Spleen (tissue), 11 donors: Measurements from ENCODE around the gene DDX56. TPM values are rescaled to one million over a fixed set of nuclear protein-coding genes. Genes with fewer than 3 reads are reported as not detected.

Experiments used
- DNase-seq: peaks from one replicate; pipeline ENCODE4 v3.0.0-alpha.2; 2020
- H3K27ac ChIP-seq, 8 donors: fragments of 200-600 bp; sonication (generic) in 7 of 8; 1 replicate in 4 of 8; 2 replicates in 4 of 8; pipeline versions ENCODE4 v1.5.0 to v1.8.0; 2016 to 2021; ENCODE audit warnings: inconsistent platforms in 4 of 8, mild to moderate bottlenecking in 4 of 8, moderate library complexity in 1 of 8
- H3K27me3 ChIP-seq, 7 donors: fragments of 200-600 bp; sonication (generic) in 6 of 7; replicated peaks in 1 of 7; 1 replicate in 4 of 7; 2 replicates in 3 of 7; pipeline versions ENCODE4 v1.5.0 to v1.8.0; 2016 to 2021; ENCODE audit warnings: inconsistent platforms in 3 of 7, mild to moderate bottlenecking in 1 of 7
- H3K36me3 ChIP-seq, 6 donors: fragments of 200-600 bp; sonication (generic) in 5 of 6; 1 replicate in 4 of 6; 2 replicates in 2 of 6; pipeline versions ENCODE4 v1.5.0 to v1.8.0; 2016 to 2021; ENCODE audit warnings: inconsistent platforms in 2 of 6
- H3K4me1 ChIP-seq, 6 donors: fragments of 200-600 bp; sonication (generic) in 5 of 6; 1 replicate in 3 of 6; 2 replicates in 3 of 6; pipeline versions ENCODE4 v1.5.0 to v1.8.0; 2016 to 2021; ENCODE audit warnings: inconsistent platforms in 3 of 6
- H3K4me3 ChIP-seq, 8 donors: fragments of 200-600 bp; sonication (generic) in 7 of 8; 1 replicate in 4 of 8; 2 replicates in 4 of 8; pipeline versions ENCODE4 v1.5.0 to v1.8.0; 2016 to 2021; ENCODE audit warnings: inconsistent platforms in 4 of 8, mild to moderate bottlenecking in 4 of 8, moderate library complexity in 2 of 8
- H3K9me3 ChIP-seq, 8 donors: fragments of 200-600 bp; sonication (generic) in 7 of 8; 1 replicate in 4 of 8; 2 replicates in 4 of 8; pipeline versions ENCODE4 v1.5.0 to v1.8.0; 2016 to 2021; ENCODE audit warnings: inconsistent platforms in 4 of 8
- CTCF ChIP-seq, 11 experiments: fragments of 200-600 bp in 7 of 11; fragments of 450-650 bp in 4 of 11; sonication (generic) in 4 of 11; IDR thresholded peaks in 8 of 11; conservative IDR thresholded peaks in 3 of 11; 1 replicate in 7 of 11; 2 replicates in 4 of 11; pipeline versions ENCODE4 v1.4.0 to v1.8.0; 2016 to 2021; ENCODE audit warnings: antibody characterized with exemption in 11 of 11, inconsistent platforms in 4 of 11, mild to moderate bottlenecking in 1 of 11
- POLR2A ChIP-seq, 3 donors: fragments of 450-650 bp; IDR thresholded peaks; one replicate each; pipeline ENCODE4 v1.5.1; 2017; ENCODE audit warnings: antibody characterized with exemption in 3 of 3, mild to moderate bottlenecking in 1 of 3
- POLR2AphosphoS5 ChIP-seq, 3 donors: sonication (generic); formaldehyde crosslinking; IDR thresholded peaks; one replicate each; pipeline ENCODE4 v1.5.1; 2017; ENCODE audit warnings: antibody characterized with exemption in 3 of 3
- WGBS, 5 donors: extraction: QIAGEN DNeasy Blood & Tissue Kit in 3 of 5; methylation state at CpG; one replicate each; pipeline versions ENCODE4 v1.1.5 to v1.1.7; 2013 to 2018; 5-methylcytosine and 5-hydroxymethylcytosine counted together
- intact Hi-C: fragments of 100-400 bp; cut with DNase I; formaldehyde crosslinking; loops from one replicate; pipeline ENCODE4 v1.15.0; 2023; ENCODE audit warnings: low total_unique reads
- polyA plus RNA-seq, 3 donors: library from polyadenylated mRNA; stranded (reverse); fragments of 200-250 nt; gene quantifications; one replicate each; pipeline ENCODE4 v1.2.1, GENCODE V29; 2013
- total RNA-seq, 7 donors: library from RNA; depleted of rRNA in 3 of 7; stranded (reverse); fragments of >200 nt in 3 of 7; fragmentation: NEBNext Ultra II Directional in 4 of 7; extraction: Animal tissue kit (Norgen Biotek cat#: 25700) in 4 of 7; gene quantifications; one replicate each; pipeline versions ENCODE4 v1.1.0 to v1.2.1, GENCODE V29; 2016 to 2021
- donor health status: healthy with polysubstance abuse.
- donor health status: DM: no; HTN: no; CAD: no; lungs with moderate emphysema.
- donor health status: DM: no; HTN: no; CAD: no.
- donor health status: Bipolar disorder and iron deficiency.
- donor health status: healthy.
- donor health status: DM: no; HTN: no; CAD: no.
- donor health status: DM: yes; HTN: yes; CAD: no.

DDX56 gene
- total and polyA plus RNA-seq, 10 donors: 56.1 to 130 (median 70.0) TPM

GRCh38 chr7:44541028-44541869 lies 32.5 kb downstream of the DDX56 start, which contains the start of gene NPC1L1:
TSS of gene NPC1L1 (minus strand) at chr7:44541330. CDS start at chr7:44541259, 71 bp downstream.
- H3K9me3 ChIP-seq: no peaks in the 10 kb centered on the region
- H3K27me3 ChIP-seq: no peaks in the 10 kb centered on the region
- intact Hi-C loops: no loop called here
- no peak within 1 kb of the TSS for H3K27ac ChIP-seq
- H3K4me3 ChIP-seq: no peak within 1 kb of the TSS
- no peaks in the 10 kb centered on the region for H3K36me3 ChIP-seq
- H3K4me1 ChIP-seq: no peaks in the 10 kb centered on the region
- 87 to 91% (median 89%) methylated on average over 10 to 20 of the region's 20 CpGs for WGBS, 5 donors
- DNase-seq: peak; percentile 67
- TF ChIP-seq POLR2A (IDR thresholded peaks at IDR 0.05): no peak
- no peak for TF ChIP-seq CTCF (IDR thresholded peaks at IDR 0.05 in 8 of 11, conservative IDR thresholded peaks at IDR 0.05 in 3 of 11)
- TF ChIP-seq POLR2AphosphoS5 (IDR thresholded peaks at IDR 0.05): no peak

- Histone ChIP-seq H3K27ac (no peak overlapping the region), H3K4me1 (no peaks in the 10 kb centered on the region), H3K4me3 (no peak overlapping the region), H3K27me3 (no peaks in the 10 kb centered on the region), H3K9me3 (no peaks in the 10 kb centered on the region), H3K36me3 (no peaks in the 10 kb centered on the region)
- 82 to 94% (median 87%) methylated on average over 5 of the region's 5 CpGs for WGBS, 5 donors
- no peak for TF ChIP-seq CTCF (IDR thresholded peaks at IDR 0.05 in 8 of 11, conservative IDR thresholded peaks at IDR 0.05 in 3 of 11)
- TF ChIP-seq POLR2AphosphoS5 (IDR thresholded peaks at IDR 0.05): no peak
- no peak for TF ChIP-seq POLR2A (IDR thresholded peaks at IDR 0.05)
- no peak for DNase-seq
- intact Hi-C loops: no loop called here
These were observed 33.1 kb downstream of the DDX56 start for GRCh38 chr7:44540592-44541027.

GRCh38 chr7:44539669-44540506 lies 33.8 kb downstream of the DDX56 start:
- H3K9me3 ChIP-seq: no peaks in the 10 kb centered on the region
- H3K36me3 ChIP-seq: no peaks in the 10 kb centered on the region
- H3K4me3 ChIP-seq: no peak overlapping the region
- 86 to 93% (median 89%) methylated on average over 26 to 27 of the region's 27 CpGs for WGBS, 5 donors
- no peak overlapping the region for H3K27ac ChIP-seq
- no peaks in the 10 kb centered on the region for H3K4me1 ChIP-seq
- intact Hi-C loops: no loop called here
- DNase-seq: peak; percentile 55
- no peak for TF ChIP-seq POLR2AphosphoS5 (IDR thresholded peaks at IDR 0.05)
- TF ChIP-seq POLR2A (IDR thresholded peaks at IDR 0.05): no peak
- TF ChIP-seq CTCF (IDR thresholded peaks at IDR 0.05 in 8 of 11, conservative IDR thresholded peaks at IDR 0.05 in 3 of 11): no peak
- H3K27me3 ChIP-seq: no peaks in the 10 kb centered on the region
